Suprapubic skin (tissue), 4 donors: ENCODE measurements around the gene LRBA.

ENCODE experiments used
- CTCF ChIP-seq, 2 donors: fragments of 200-600 bp in 1 of 2; fragments of 450-650 bp in 1 of 2; sonication (generic) in 1 of 2; IDR thresholded peaks; one replicate each; pipeline ENCODE4 v1.5.1; 2016 to 2019; ENCODE audit warnings: antibody characterized with exemption in 2 of 2, mild to moderate bottlenecking in 1 of 2, moderate library complexity in 1 of 2
- POLR2A ChIP-seq, 2 donors: fragments of 450-650 bp; IDR thresholded peaks; one replicate each; pipeline ENCODE4 v1.6.1; 2017; ENCODE audit warnings: antibody characterized with exemption in 2 of 2, mild to moderate bottlenecking in 2 of 2, moderate library complexity in 2 of 2
- POLR2AphosphoS5 ChIP-seq, 3 donors: sonication (generic); formaldehyde crosslinking; IDR thresholded peaks; one replicate each; pipeline ENCODE4 v1.6.1; 2017; ENCODE audit warnings: antibody characterized with exemption in 3 of 3

- TF ChIP-seq CTCF (IDR thresholded peaks at IDR 0.05) (no peak), POLR2A (IDR thresholded peaks at IDR 0.05) (no peak), POLR2AphosphoS5 (IDR thresholded peaks at IDR 0.05) (no peak)
Measured at GRCh38 chr4:150588316-150588715, 426.8 kb downstream of the LRBA start.
